Islet precursor cell (in vitro differentiated cells): ENCODE results near the gene JUND.

Source experiments
- DNase-seq: peaks from one replicate; pipeline ENCODE4 v3.0.0-alpha.2; 2018

JUND gene

DNA sequence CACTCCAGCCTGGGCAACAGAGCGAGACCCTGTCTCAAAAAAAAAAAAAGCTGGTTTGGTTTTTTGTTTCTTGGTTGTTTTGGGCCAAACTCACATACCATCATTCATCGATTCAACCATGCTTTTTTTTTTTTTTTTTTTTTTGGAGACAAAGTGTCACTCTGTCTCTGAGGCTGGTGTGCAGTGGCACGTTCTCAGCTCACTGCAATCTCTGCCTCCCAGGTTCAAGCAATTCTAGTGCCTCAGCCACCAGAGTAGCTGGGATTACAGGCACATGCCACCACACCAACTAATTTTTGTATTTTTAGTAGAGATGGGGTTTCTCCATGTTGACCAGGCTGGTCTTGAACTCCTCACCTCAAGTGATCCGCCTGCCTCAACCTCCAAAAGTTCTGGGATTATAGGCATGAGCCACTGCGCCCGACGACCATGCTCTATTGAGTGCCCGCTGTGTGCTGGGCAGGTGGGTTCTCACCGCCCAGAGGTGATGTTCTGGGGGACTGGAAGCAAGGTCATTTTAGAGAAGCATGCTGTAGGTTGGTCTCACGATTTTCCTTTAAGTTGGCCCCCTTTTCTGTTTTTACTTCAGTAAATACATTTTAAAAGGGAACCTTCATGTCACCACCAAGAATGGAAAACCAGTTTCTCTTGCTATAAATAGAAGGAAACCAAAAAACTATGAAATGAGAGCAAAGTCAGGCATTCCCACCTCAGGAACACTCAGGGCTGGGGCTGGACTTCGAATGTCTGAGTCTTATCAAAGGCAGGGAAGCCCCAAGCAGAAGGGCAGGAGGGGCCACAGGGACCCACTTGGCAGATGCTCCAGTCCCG is 8.3 kb upstream of the JUND start:
- DNase-seq, result no peak

DNA sequence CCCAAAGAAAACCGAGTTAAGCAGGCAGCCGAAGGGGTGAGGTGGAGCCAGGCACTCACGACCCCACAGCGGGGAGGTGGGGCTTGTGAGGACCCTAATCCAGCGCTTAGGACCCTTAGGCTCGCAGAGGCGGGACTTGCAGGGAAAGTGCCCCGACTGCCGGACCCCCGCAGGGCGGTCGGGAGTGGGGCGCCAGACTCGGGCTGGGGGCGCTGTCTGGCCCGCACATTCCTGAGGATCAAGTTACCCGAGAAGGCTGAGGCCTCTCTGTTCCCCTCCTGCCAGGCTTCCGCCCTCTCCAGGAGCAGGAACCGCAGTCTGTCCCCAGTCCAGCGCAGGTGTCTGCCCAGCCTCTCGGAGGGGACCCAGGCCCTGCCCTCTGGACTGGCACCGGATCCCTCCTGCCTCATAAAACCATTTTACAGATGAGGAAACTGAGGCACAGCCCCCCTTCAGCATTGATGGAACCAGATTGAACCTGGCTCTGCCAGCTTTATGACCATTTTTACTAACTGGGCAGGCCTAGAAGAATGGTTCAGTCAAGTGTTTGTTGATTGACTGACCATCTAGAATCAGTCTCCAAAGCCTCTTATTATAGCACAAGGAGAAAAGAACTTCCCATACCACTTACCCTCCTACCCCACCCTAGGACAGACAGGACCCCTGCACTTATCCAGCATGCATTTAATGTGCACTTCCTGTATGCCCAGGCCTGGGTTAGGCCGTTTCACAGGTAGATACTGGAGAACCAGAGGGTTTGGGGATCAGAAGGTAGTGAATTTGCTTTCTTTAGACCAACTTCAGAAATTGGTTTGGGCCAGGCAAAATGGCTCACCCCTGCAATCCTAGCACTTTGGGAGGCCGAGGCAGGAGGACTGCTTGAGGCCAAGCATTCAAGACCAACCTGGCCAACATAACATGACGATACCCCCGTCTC is 6.7 kb upstream of the JUND start:
- peak; percentile 85 for DNase-seq

DNA sequence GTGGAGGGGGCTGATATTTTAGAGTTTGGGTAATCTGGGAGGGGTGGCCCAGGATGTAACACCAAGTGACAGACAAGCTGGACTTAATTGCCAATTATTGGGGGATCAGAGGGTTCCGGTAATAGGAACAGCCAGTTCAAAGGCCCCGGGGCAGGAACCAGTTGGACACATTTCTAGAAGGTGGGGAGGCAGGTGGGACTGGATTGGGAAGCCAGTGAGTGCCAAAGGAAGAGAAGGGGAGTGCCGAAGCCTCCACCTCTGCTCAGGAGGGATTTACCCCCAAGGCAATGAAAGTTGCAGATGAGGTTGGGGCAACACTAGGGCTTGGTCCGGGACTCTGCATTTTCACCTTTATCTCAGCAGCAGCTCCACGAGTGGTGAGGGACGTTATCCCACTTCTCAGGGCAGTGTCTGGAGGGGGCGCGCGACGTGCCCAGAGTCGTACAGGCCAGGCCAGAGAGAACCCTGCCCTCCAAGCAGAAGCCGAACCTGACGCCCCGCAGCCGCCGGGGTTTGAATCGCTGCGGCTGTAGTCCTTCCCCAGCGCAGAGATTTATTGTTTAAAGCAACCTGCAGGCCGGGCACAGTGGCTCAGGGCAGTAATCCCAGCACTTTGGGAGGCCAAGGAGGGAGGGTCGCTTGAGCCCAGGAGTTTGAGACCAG is 5.7 kb upstream of the JUND start:
- DNase-seq, result no peak

DNA sequence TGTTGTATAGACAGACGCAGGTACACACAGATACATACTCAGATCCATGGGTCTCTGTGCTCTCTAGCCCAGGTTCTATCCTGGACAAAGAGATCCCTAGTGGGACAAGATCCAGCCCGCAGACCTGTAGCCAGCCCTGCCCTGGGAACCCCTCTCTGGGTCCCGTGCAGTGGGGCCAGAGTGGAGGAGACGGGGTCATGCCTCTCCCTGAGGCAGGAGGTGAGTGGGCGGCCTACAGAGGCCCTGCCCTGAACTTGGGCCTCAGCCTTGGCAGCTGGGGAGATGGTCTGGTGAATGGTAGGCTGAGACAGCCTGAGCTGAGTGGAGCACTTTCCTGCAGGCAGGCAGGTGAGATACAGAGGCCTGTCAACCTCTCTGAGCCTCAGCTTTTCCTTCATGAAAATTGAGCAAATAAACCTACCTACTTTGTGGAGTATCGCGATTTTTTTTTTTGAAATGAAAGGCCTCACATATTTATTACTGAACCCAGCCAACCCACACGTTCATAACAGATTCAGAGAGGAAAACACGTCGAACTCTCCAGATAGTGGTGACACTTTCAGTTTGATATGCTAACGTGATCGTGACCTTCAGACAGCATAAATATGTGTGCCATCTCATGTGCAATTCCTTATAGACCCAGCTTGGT is 3.4 kb upstream of the JUND start:
- no peak for DNase-seq

DNA sequence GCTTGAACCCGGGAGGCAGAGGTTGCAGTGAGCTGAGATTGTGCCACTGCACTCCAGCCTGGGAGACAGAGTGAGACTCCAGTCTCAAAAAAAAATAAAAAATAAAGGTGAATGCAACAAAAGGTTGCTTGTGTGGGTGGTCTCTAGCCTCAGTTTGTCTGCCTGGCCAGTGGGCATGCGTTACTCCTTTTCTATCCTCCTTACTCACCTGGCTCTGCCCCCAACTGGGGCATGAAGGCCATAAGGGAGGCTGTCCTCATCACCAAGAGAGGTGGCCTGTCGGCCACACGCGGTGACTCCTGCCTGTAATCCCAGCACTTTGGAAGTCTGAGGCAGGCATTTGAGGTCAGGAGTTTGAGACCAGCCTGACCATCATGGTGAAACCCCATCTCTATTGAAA is 1.9 kb upstream of the JUND start:
- DNase-seq, result no peak

DNA sequence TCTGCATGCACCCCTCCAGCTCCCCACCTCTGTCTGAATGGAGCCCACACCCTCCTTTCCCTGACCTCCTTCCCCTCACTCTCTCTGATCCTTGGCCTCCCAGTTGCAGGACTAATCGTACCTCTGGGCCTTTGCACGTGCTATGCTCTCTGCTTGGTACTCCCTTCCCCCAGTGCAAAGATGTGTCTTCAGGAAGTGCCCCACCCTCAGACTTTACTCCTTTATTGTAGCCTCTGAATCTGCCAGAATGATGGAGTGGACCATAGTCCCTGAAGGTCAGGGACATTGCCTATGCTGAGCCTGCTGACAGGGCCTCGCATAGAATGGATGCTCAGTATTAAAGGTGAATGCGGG is 1.3 kb upstream of the JUND start:
- no peak for DNase-seq

DNA sequence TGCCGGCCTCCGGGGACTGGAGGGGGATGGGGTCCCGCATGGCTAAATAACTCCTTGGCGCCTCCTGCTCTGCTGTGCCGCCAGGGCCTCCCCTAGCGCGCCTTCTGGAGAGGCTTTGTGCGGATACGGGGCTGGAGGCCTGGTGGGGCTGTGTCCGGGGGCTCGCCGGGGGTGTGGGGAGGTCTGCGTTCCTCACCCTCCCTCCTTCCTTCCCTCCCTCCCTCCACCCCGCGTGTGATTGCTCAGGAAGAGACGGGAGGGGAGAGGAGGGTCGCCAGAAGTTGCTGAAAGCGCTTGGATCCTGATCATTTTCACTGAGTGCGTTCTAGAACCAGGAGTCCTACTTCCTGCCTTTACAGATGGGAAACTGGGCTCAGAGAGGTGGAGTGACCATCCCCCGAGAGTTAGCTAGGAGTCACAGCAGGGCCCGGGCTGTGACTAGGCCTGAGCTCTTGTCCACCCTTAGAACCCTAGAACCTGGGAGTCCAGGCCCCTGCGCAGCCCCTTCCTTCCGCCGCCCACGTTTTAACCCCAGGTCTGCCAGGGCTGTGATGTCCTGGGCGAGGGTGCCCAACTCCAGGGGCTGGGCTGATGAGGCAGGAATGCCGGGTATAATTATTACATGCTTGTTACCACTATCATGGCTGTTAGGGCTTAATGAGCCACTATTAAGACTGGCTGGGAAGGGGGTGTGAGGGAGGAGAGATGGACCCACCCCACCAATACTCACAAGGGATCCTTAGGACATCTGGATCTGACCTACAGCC is 782 bp upstream of the JUND start:
- DNase-seq, result peak; percentile 99

DNA sequence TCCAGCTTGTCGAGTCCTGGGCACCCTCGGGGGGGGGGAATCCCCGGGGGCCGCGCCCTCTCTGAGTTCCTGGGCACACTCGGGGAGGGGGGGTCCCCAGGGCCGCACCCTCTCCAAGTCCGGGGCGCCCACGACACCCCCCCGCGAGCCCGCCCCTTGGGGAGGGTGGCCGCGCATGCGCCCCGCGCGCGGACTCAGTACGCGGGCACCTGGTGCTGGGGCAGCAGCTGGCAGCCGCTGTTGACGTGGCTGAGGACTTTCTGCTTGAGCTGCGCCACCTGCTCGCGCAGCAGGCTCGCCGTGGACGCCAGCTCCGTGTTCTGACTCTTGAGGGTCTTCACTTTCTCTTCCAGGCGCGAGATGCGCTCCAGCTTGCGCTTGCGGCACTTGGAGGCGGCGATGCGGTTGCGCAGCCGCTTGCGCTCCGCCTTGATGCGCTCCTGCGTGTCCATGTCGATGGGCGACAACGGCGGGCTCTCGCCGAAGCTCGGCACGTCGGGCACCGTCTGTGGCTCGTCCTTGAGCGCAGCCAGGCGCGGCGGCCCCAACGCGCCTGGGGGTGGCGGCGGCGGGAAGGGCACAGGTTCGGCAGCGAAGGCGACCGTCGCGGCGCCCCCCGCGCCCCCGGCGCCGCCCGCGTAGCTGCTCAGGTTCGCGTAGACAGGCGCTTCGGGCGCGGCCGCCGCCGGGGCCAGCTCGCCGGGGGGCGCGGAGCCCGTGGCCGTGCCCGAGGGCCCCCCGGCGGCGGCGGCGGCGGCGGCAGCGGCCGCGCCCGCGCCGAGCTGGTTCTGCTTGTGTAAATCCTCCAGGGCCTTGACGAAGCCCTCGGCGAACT is 958 bp downstream of the JUND start:
- peak; percentile 66 for DNase-seq

DNA sequence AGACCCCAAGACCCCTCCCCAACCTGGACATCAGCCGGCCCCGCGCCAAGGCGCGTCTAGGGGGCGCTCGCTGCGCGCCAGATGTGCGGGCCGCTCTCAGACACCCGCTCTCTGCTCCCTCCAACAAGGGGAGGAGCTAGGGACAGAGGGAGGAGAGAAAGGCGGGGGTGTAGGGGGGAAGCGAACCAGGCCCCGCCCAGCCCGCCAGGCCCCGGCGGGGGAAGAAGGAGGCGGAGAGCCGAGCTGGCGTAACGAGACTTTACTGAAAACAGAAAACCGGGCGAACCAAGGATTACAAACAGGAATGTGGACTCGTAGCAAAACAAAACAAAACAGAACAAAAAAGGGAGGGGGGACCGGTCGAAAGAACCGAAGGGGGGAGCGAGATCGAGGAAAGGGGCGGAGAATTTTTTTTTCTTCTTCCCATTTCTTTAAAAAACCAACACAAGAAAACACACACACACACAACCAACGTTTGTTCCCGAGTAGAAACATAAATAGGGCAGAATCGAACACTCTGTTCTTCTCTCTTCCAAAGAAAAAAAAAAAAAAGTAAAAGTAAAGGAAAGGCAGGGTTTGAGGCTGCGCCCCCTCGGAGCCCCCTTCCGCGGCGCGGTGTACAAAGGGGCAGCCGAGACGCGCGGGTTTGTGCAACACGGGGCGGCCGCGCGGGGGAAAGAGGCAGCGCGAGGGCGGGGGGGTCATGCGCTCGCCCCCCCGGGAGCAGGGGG is 1.7 kb downstream of the JUND start:
- DNase-seq, result peak; percentile 97

DNA sequence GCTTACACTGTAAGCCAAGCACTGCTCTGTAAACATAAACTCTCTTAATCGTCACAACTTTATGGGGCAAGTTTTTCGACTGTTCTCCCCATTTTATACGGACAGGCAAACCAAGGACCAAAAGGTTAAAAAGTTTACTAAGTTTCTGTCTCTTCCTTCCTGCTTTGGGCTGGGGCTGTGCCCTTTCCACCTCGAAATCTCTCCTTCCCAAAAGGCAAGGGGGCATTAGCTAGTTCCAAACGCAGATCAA is 2.2 kb downstream of the JUND start:
- DNase-seq, result no peak

DNA sequence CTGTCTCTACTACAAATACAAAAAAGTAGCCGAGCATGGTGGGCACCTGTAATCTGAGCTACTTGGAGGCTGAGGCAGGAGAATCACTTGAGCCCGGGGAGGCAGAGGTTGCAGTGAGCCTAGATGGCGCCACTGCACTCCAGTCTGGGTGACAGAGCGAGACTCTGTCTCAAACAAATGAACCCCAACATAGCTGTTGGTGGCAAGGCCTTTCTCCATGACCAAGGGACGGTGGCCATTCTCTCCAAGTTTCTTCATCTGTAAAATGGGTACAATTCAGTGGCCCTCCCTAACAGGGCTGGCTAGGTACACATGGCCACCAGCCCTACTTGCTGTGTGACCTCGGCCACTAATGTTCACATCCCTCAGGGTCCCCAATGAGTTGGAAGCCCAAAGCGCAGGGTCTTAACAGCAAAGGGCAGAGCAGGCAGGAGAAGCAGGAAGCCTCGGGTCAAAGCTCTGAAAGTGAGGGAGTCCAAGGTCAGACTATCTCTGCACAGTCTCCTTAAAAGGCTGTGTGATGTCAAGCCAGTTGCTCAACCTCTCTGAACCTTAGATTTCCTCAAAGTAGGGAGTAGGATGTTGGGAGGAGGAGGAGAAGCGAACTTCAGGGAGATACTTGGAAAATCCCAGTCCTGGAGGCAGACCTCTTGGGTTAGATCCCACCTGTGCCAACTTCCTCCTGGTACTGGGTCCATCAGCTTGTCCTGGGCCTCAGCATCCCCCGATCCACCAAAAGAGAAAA is 2.7 kb downstream of the JUND start:
- DNase-seq, result no peak

DNA sequence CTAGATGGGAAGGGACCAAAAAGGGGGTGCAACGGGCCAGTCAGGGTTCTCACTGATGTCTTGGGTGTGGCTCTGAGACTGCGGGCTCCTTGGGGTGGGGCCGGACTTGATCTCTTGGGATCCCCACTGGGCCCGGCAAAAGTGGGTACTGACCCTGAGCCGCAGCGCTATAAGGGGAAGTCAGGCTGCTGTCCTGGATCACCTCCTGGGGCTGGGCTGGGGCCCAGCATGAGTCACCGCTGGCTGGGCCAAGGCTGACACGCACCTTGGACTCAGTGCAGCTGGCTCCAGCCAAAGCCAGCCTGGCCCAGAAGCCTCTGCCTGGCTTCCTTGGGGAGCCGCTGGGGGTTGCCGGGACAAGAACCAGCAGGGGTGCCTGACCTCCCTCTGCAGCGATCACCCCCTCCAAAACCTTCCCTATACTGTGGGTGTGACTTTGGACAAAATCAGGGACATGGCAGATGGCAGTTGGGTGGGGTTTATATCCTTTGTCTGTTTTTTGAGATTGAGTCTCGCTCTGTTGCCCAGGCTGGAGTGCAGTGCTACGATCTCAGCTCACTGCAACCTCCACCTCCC is 6.6 kb downstream of the JUND start:
- DNase-seq, result peak; percentile 84

DNA sequence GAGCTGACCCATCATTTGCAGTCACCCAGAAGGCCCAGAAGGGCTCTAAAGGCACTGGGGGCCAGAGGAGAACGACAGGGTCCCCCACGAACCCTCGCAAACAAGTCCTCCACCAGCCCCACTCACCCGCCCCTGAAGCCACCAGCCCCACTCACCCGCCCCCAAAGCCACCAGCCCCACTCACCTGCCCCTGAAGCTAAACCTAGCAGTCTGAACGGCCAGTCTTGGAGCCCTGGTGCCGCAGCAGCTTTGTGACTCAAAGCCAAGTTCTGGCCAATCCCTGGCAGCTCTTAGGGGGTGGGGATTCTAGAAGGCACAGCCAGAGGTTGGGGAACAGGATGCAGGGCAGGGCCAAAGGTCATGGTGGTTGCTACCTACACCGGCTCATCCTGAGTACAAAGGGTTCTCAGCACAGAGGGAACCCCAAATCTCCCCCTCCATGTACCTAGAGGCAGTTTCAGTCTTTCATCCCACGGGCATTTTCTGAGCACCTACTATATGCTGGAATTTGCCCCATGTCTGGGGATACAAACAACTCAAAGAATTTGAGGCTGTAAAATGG is 7.1 kb downstream of the JUND start, which contains the start of gene IQCN:
Gene IQCN, minus strand, starts transcription at position 234 of the 562 bp plus-strand sequence. CDS start 4,974 bp downstream, outside the sequence.
- peak; percentile 75 for DNase-seq

DNA sequence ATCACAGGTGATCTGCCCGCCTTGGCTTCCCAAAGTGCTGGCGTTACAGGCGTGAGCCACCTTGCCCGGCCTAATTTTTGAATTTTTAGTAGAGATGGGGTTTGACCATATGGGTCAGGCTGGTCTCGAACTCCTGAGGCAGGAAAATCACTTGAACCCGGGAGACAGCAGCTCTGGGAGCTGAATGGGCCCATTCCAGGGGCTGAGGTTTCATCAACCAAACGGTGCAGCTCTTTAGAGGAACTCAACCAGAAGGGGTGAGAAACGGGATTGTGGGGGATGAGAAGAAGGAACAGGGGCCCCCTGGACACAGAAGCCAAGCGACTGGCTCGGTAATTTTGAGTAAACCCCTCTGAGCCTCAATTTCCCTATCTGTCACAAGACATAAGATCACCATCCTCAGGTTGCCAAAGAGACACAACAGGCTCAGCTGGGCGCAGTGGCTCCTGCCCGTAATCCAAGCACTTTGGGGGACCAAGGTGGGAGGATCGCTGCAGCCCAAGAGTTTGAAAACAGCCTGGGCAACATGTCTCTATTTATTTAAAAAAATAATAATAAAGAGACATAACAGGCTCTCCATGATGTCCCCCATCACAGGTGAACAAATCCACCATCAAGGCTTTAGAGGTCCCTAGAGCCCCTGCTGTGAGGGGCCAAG is 7.7 kb downstream of the JUND start:
- DNase-seq, result no peak

DNA sequence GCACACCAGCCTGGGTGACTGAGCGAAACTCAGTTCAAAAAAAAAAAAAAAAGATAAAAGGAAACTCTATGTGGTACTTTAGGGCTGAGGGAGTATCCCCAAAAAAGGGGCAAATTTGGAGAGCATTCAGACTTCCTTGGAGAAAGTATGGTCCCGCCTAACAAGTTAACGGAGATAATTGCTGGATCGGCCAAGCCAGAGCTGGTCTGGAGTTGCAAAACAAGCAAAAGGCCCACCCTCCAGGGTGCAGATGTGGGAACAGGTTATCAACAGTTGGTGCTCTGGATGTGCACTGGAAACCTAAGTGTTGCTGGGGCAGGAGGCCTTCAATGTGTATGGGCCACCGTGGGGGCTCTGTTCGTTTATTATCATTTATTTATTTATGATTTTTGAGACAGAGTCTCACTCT is 10.0 kb downstream of the JUND start:
- no peak for DNase-seq

DNA sequence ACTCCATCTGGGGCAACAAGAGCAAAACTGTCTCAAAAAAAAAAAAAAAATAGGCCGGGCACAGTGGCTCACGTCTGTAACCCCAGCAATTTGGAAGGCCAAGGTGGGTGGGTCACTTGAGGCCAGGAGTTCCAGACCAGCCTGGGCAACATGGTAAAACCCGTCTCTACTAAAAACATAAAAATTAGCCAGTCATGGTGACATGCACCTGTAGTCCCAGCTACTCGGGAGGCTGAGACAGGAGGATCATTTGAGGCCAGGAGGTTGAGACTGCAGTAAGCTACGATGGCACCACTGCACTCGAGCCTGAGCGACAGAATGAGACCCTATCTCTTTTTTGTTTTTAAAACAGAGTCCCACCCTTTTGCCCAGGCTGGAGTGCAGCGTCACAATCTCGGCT is 11.1 kb downstream of the JUND start:
- DNase-seq, result no peak

DNA sequence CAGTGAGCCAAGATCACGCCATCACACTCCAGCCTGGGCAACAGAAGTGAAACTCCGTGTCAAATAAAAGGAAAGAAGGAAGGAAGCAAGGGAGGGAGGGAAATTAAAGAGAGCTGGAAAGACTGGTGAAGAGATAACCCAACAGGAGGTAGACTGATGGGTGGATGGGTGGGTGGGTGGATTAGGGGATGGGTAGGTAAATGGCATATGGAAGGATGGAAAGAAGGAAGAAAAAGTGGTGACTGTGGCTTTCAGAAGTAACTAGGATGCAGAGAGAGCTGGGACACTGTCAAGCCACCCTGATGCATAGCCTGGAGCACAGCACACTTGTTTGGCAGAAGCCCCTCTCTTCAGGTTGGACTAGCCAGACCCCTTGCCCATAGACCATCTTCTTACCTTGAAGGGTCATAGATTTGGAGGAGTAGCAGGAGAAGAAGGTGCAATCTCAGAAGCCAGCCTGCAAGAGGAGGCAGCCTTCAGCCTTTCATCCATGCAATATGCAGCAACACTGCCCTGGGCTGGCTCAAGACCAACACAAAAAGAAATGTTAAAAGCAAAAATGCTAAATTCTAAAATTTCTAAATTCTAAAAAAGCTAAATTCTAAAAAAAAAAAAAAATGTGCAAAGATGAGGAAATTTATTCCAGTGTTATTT is 12.2 kb downstream of the JUND start:
- DNase-seq, result no peak
